B cell (primary cell): ENCODE measurements around the gene CACNA1A. TPM values are rescaled to one million over a fixed set of nuclear protein-coding genes. Genes with fewer than 3 reads are reported as not detected.

Experiments
- ATAC-seq: fragments of 200-7000 bp; cut with Tn5 transposase; one replicate; pipeline ENCODE4 v1.10.0; 2021; ENCODE audit warnings: low read depth, mild to moderate bottlenecking, moderate number of reproducible peaks, moderate library complexity
- CTCF ChIA-PET: fragments of 350-600 bp; sonication (Branson Sonifier 250); formaldehyde crosslinking; loops from one replicate; lab custom pipeline; 2021; ENCODE audit warnings: antibody characterized with exemption, inconsistent platforms; lab: Charles Lee
- POLR2A ChIA-PET: fragments of 350-600 bp; sonication (Branson Sonifier 250); formaldehyde crosslinking; loops from one replicate; lab custom pipeline; 2021; ENCODE audit warnings: antibody characterized with exemption; lab: Charles Lee
- DNase-seq: peaks from one replicate; pipeline ENCODE4 v3.0.0; 2013
- H2AFZ ChIP-seq: 2 replicates; pipeline ENCODE4 v1.6.1; 2012; ENCODE audit warnings: mild to moderate bottlenecking, low read depth, low read length; ENCODE audit not compliant: insufficient read depth, poor library complexity, severe bottlenecking
- H3K27ac ChIP-seq, 2 donors: 1 replicate in 1 of 2; 2 replicates in 1 of 2; pipeline ENCODE4 v1.5.1; 2012 to 2013; ENCODE audit warnings: low read length in 2 of 2, mild to moderate bottlenecking in 2 of 2, moderate library complexity in 1 of 2
- H3K27me3 ChIP-seq, 4 experiments: fragments of 200-600 bp in 1 of 4; sonication (generic) in 1 of 4; replicated peaks in 1 of 4; 1 replicate in 2 of 4; 2 replicates in 2 of 4; pipeline versions ENCODE4 v1.6.1 to v1.7.0; 2013 to 2016; ENCODE audit warnings: low read length in 3 of 4, mild to moderate bottlenecking in 2 of 4, mixed read lengths in 1 of 4, moderate library complexity in 1 of 4; ENCODE audit not compliant: insufficient read depth in 4 of 4, control insufficient read depth in 3 of 4; ENCODE audit errors: control extremely low read depth in 1 of 4
- H3K36me3 ChIP-seq, 2 experiments: replicated peaks in 1 of 2; 1 replicate in 1 of 2; 2 replicates in 1 of 2; pipeline versions ENCODE4 v1.6.1 to v1.7.1; 2013; ENCODE audit warnings: low read length in 1 of 2; ENCODE audit not compliant: insufficient read depth in 2 of 2, control insufficient read depth in 1 of 2; ENCODE audit errors: control extremely low read depth in 1 of 2, extremely low read depth in 1 of 2
- H3K4me1 ChIP-seq, 2 donors: fragments of 200-600 bp in 1 of 2; sonication (generic) in 1 of 2; 1 replicate in 1 of 2; 2 replicates in 1 of 2; pipeline versions ENCODE4 v1.5.1 to v1.6.1; 2013 to 2017; ENCODE audit warnings: low read length in 2 of 2; ENCODE audit not compliant: control insufficient read depth in 2 of 2, insufficient read depth in 2 of 2
- H3K4me2 ChIP-seq: replicated peaks from 2 replicates; pipeline ENCODE3; 2012; ENCODE audit warnings: mild to moderate bottlenecking, low read depth, low read length; ENCODE audit not compliant: poor library complexity, severe bottlenecking
- H3K4me3 ChIP-seq, 5 experiments: fragments of 200-600 bp in 1 of 5; sonication (generic) in 1 of 5; 1 replicate in 3 of 5; 2 replicates in 2 of 5; pipeline versions ENCODE4 v1.5.1 to v1.7.0; 2011 to 2016; ENCODE audit warnings: low read length in 4 of 5, mild to moderate bottlenecking in 4 of 5, low read depth in 2 of 5, control low read depth in 1 of 5, moderate library complexity in 1 of 5; ENCODE audit not compliant: insufficient read depth in 1 of 5; ENCODE audit errors: control extremely low read depth in 1 of 5, extremely low read depth in 1 of 5
- H3K79me2 ChIP-seq: fragments of 200-600 bp; sonication (generic); one replicate; pipeline ENCODE4 v1.6.0; 2016; ENCODE audit warnings: low read length; ENCODE audit not compliant: control insufficient read depth, insufficient read depth
- H3K9ac ChIP-seq: fragments of 200-600 bp; sonication (generic); 2 replicates; pipeline ENCODE4 v1.6.1; 2017; ENCODE audit warnings: mild to moderate bottlenecking, low read length, moderate library complexity
- H3K9me3 ChIP-seq, 3 donors: one replicate each; pipeline versions ENCODE4 v1.6.1 to v1.7.1; 2013; ENCODE audit warnings: low read length in 2 of 3; ENCODE audit not compliant: control insufficient read depth in 2 of 3, insufficient read depth in 1 of 3; ENCODE audit errors: control extremely low read depth in 1 of 3
- H4K20me1 ChIP-seq: 2 replicates; pipeline ENCODE4 v1.6.0; 2012; ENCODE audit warnings: mild to moderate bottlenecking, low read length; ENCODE audit not compliant: insufficient read depth, control insufficient read depth, poor library complexity, severe bottlenecking
- H3K27ac Mint-ChIP-seq: one replicate; pipeline ENCODE4 v1.8.0; 2021; ENCODE audit warnings: mixed read lengths
- H3K27me3 Mint-ChIP-seq: one replicate; pipeline ENCODE4 v1.8.0; 2021; ENCODE audit warnings: mixed read lengths
- H3K4me1 Mint-ChIP-seq: one replicate; pipeline ENCODE4 v1.8.0; 2021; ENCODE audit warnings: mixed read lengths
- H3K4me3 Mint-ChIP-seq: one replicate; pipeline ENCODE4 v1.8.0; 2021; ENCODE audit warnings: mixed read lengths
- H3K9me3 Mint-ChIP-seq: one replicate; pipeline ENCODE4 v1.8.0; 2022; ENCODE audit warnings: mixed read lengths; ENCODE audit not compliant: insufficient read depth
- EZH2 ChIP-seq: IDR thresholded peaks from 2 replicates; pipeline ENCODE4 v1.6.1; 2012; ENCODE audit warnings: borderline replicate concordance, low read depth, mild to moderate bottlenecking, moderate library complexity, low read length; ENCODE audit not compliant: insufficient read depth, poor library complexity, severe bottlenecking
- WGBS: methylation state at CpG from one replicate; pipeline ENCODE4 v1.1.5; 2013; ENCODE audit warnings: missing lambda C conversion rate; ENCODE audit not compliant: insufficient coverage; 5-methylcytosine and 5-hydroxymethylcytosine counted together
- intact Hi-C: fragments of 100-400 bp; cut with micrococcal nuclease; formaldehyde crosslinking; loops from one replicate; pipeline ENCODE4 v1.10.0; 2022
- polyA plus RNA-seq: library from polyadenylated mRNA; depleted of rRNA; stranded (reverse); fragments of >200 nt; gene quantifications from 2 replicates; pipeline ENCODE4 v1.2.3, GENCODE V29; 2012
- total RNA-seq, 2 donors: library from RNA; stranded (reverse); fragments of 120-200 nt in 1 of 2; gene quantifications; 1 replicate in 1 of 2; 2 replicates in 1 of 2; pipeline versions ENCODE4 v1.2.3 to v1.2.4, GENCODE V29; 2013 to 2022
- TF ChIP-seq, protein P1 (sequence below): fragments of 200-600 bp; IDR thresholded peaks from one replicate; pipeline ENCODE4 v1.8.0; 2022; ENCODE audit warnings: antibody characterized with exemption, mild to moderate bottlenecking

The CACNA1A gene
- total and polyA plus RNA-seq, 2 donors (not counting 1 experiment from before 2014, with no cell fraction given): 1.2 to 1.3 TPM

DNA sequence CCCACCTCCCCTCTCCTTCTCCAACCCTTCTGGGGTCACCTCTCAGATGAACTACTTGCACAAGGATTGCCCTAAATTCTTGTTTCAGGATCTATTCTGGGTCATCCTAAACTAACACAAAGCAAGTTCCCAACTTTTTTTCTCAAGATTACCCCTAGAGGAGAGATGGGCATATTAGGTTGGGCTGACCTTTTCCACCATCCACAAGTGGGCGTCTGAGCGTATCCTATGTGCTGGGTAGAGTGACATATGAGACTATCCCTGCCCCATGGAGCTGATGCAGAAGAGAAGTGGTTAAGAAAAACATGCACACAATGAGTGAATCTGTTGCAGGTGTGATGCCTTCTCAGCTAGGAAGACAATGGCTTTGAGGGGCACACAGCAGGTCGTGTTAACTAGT is 132.7 kb downstream of the CACNA1A start:
- H3K36me3 ChIP-seq: no peaks in the 10 kb centered on the region
- no peak overlapping the region for H3K27ac ChIP-seq
- Mint-ChIP-seq H3K4me3 (no peak overlapping the region), H3K27me3 (peaks cover 11% of the 10 kb centered on the region), H3K27ac (no peak overlapping the region), H3K9me3 (peaks cover 3% of the 10 kb centered on the region), H3K4me1 (no peaks in the 10 kb centered on the region)
- ChIA-PET POLR2A (no interaction called here), CTCF (no interaction called here)
- no peak for TF ChIP-seq EZH2
- TF ChIP-seq, protein P1, sequence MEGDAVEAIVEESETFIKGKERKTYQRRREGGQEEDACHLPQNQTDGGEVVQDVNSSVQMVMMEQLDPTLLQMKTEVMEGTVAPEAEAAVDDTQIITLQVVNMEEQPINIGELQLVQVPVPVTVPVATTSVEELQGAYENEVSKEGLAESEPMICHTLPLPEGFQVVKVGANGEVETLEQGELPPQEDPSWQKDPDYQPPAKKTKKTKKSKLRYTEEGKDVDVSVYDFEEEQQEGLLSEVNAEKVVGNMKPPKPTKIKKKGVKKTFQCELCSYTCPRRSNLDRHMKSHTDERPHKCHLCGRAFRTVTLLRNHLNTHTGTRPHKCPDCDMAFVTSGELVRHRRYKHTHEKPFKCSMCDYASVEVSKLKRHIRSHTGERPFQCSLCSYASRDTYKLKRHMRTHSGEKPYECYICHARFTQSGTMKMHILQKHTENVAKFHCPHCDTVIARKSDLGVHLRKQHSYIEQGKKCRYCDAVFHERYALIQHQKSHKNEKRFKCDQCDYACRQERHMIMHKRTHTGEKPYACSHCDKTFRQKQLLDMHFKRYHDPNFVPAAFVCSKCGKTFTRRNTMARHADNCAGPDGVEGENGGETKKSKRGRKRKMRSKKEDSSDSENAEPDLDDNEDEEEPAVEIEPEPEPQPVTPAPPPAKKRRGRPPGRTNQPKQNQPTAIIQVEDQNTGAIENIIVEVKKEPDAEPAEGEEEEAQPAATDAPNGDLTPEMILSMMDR: no peak
- DNase-seq (no peak), ATAC-seq (no peak)
- no peaks in the 10 kb centered on the region for H3K79me2 ChIP-seq
- no peaks in the 10 kb centered on the region for H4K20me1 ChIP-seq
- intact Hi-C loops: no loop called here
- no peaks in the 10 kb centered on the region for H3K4me1 ChIP-seq
- H3K9ac ChIP-seq: no peak overlapping the region
- no peak overlapping the region for H2AFZ ChIP-seq
- no CpG with 5 or more reads among the region's 3 CpGs for WGBS
- no peak overlapping the region for H3K4me3 ChIP-seq
- H3K4me2 ChIP-seq: no peak overlapping the region
- H3K9me3 ChIP-seq: peaks cover 0 to 8% (median 3%) of the 10 kb centered on the region in 3 donors
- peaks cover 0 to 3% (median 0%) of the 10 kb centered on the region in 4 experiments for H3K27me3 ChIP-seq

GRCh38 chr19:13370948-13371347 is 135.3 kb downstream of the CACNA1A start:
- Histone ChIP-seq H4K20me1 (no peaks in the 10 kb centered on the region), H3K4me1 (no peaks in the 10 kb centered on the region), H3K9me3 (peaks cover 0 to 8% (median 3%) of the 10 kb centered on the region in 3 donors), H3K27ac (no peak overlapping the region), H3K27me3 (no peaks in the 10 kb centered on the region), H3K36me3 (no peaks in the 10 kb centered on the region), H3K4me3 (no peak overlapping the region), H2AFZ (no peak overlapping the region), H3K4me2 (no peak overlapping the region), H3K79me2 (no peaks in the 10 kb centered on the region), H3K9ac (no peak overlapping the region)
- DNase-seq (no peak), ATAC-seq (no peak)
- Mint-ChIP-seq H3K4me1 (no peaks in the 10 kb centered on the region), H3K27me3 (peaks cover 5% of the 10 kb centered on the region), H3K4me3 (no peak overlapping the region), H3K27ac (no peak overlapping the region), H3K9me3 (peaks cover 3% of the 10 kb centered on the region)
- CTCF ChIA-PET: interaction anchor here (0.6 kb wide), 1 partner anchor 10 kb away, joined by 4 read pairs; no protein-coding TSS in a partner anchor
- POLR2A ChIA-PET: no interaction called here
- intact Hi-C loops: no loop called here
- TF ChIP-seq, protein P1: no peak
- 84% methylated on average over 2 of the region's 5 CpGs for WGBS
